HEK293 (cell line): ENCODE measurements around the gene NPC2.

Experiments
- AEBP2 ChIP-seq: fragments of 450-650 bp; formaldehyde crosslinking; IDR thresholded peaks from 2 replicates; pipeline ENCODE4 v1.5.1; 2016; ENCODE audit warnings: missing biosample characterization, missing genetic modification characterization, borderline replicate concordance
- CTCF ChIP-seq: fragments of 450-650 bp; formaldehyde crosslinking; IDR thresholded peaks from 2 replicates; pipeline ENCODE4 v1.5.1; 2016; ENCODE audit warnings: missing biosample characterization, missing genetic modification characterization
- MZF1 ChIP-seq: fragments of 450-650 bp; formaldehyde crosslinking; IDR thresholded peaks from 2 replicates; pipeline ENCODE4 v1.5.1; 2017; ENCODE audit warnings: missing biosample characterization, missing genetic modification characterization, borderline replicate concordance
- PBX3 ChIP-seq: sonication (generic); formaldehyde crosslinking; IDR thresholded peaks from 2 replicates; pipeline ENCODE4 v1.8.1; 2022; ENCODE audit warnings: mild to moderate bottlenecking, moderate library complexity, missing genetic modification reagents
- ZBTB20 ChIP-seq: fragments of 450-650 bp; formaldehyde crosslinking; IDR thresholded peaks from 2 replicates; pipeline ENCODE4 v1.5.1; 2016; ENCODE audit warnings: missing biosample characterization, missing genetic modification characterization
- ZNF18 ChIP-seq: fragments of 450-650 bp; formaldehyde crosslinking; IDR thresholded peaks from 2 replicates; pipeline ENCODE4 v1.5.1; 2016; ENCODE audit warnings: missing biosample characterization, missing genetic modification characterization
- ZNF362 ChIP-seq: fragments of 450-650 bp; formaldehyde crosslinking; IDR thresholded peaks from 2 replicates; pipeline ENCODE4 v1.5.1; 2016; ENCODE audit warnings: missing biosample characterization, missing genetic modification characterization
- ZNF366 ChIP-seq: fragments of 450-650 bp; formaldehyde crosslinking; conservative IDR thresholded peaks from 2 replicates; pipeline ENCODE4 v1.5.1; 2016; ENCODE audit warnings: missing biosample characterization, missing genetic modification characterization
- ZNF561 ChIP-seq: fragments of 450-650 bp; IDR thresholded peaks from 2 replicates; pipeline ENCODE4 v1.5.1; 2018; ENCODE audit warnings: missing biosample characterization, missing genetic modification characterization, borderline replicate concordance

GRCh38 chr14:74459976-74460375, 33.1 kb downstream of the NPC2 start:
- TF ChIP-seq CTCF (tag by site-specific recombination) (no peak), ZBTB20 (tag by site-specific recombination) (no peak), MZF1 (tag by site-specific recombination) (no peak), ZNF18 (tag by site-specific recombination) (no peak), AEBP2 (tag by site-specific recombination) (no peak), ZNF561 (no peak), PBX3 (CRISPR knock-in tag) (no peak), ZNF366 (tag by site-specific recombination) (no peak), ZNF362 (tag by site-specific recombination) (no peak)
